ENCODE results near the gene FEZ2.

DNA sequence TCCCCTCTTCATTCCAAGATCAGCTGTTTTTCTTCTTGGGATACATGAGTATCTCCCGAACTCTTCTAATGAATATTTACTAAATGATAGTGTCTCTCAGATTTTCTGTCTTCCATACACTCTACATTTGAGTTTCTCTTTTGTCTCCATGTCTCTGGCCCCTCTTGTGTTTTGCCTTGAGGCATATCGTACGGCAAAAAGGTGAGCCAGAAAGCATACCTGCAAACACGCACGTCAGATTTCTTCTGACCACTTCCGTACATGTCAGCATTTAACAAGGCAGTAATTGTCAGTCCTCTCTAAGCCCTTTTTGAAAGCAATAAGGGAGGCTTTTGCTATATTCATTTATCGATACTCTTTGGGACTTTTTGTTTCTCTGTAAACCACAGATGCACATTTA, 82.4 kb downstream of the FEZ2 start:
- TF ChIP-seq POLR2A (IDR thresholded peaks at IDR 0.05): no peak
- TF ChIP-seq, protein P1, sequence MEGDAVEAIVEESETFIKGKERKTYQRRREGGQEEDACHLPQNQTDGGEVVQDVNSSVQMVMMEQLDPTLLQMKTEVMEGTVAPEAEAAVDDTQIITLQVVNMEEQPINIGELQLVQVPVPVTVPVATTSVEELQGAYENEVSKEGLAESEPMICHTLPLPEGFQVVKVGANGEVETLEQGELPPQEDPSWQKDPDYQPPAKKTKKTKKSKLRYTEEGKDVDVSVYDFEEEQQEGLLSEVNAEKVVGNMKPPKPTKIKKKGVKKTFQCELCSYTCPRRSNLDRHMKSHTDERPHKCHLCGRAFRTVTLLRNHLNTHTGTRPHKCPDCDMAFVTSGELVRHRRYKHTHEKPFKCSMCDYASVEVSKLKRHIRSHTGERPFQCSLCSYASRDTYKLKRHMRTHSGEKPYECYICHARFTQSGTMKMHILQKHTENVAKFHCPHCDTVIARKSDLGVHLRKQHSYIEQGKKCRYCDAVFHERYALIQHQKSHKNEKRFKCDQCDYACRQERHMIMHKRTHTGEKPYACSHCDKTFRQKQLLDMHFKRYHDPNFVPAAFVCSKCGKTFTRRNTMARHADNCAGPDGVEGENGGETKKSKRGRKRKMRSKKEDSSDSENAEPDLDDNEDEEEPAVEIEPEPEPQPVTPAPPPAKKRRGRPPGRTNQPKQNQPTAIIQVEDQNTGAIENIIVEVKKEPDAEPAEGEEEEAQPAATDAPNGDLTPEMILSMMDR (IDR thresholded peaks at IDR 0.05): no peak

All from thyroid gland (tissue), 4 donors.